Measurements from ENCODE around the gene FARS2.

DNA sequence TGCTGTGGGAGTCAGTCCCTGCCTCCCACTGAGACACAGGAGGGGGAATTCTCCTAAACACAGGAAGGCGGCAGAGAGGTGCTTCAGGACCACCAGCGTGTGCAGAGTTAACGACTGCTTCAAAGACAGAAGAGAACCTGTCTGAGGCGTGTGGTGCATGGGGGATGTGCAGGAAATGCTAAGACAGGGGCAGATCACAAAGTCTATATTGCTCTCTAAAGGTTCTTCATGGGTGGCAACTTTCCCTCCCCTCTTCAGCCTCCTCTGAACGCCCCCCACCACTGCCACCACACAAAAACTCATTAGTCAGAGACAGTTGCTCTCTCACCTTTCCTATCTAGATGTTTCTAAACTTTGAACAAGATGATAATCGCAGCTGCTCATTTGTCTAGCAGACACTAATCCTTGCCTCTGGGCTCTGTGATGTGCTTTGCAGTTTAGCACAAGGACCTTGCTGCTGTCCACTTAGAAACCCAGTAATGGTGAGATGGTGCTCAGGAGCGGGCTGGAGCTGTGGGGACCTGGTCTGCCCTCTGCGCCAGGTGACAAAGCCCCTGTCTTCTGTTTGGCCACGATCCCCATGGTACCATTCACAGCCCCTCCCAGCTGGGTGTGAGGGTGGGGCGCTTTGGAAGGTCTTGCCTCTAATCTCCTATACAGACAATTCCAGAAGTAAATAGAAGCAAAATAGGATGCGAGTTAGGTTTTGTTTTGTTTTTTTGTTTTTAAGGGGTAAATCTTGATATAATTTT, 525.8 kb downstream of the FARS2 start:
- no peak for TF ChIP-seq CTCF (IDR thresholded peaks at IDR 0.05)
- no peak for TF ChIP-seq POLR2A (IDR thresholded peaks at IDR 0.05)

Data from esophagus squamous epithelium (tissue), 4 donors.